ENCODE measurements around the gene EMID1.

EMID1 gene

DNA sequence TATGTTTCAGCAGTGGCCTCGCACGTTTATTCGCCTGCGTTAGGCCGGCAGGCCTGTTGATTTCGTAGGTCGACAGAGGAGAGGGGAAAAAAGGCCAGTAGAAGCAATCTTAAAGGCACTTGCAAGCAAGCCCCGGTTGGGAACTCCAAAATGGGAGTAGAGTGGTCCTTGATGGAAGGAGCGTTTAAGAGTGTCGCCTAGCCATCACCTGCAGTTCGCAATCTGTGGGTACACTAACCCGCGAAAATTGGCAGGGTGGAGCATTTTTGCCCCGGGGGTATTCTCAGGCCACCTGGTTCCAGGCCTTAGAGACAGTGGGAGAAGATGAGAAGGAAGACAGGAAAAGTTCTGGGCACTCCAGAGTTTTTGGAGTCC is 63.5 kb downstream of the EMID1 start:
- Histone ChIP-seq H3K27ac (ENCODE audit: poor library complexity, severe bottlenecking) (peak overlapping the region; percentile 84), H3K36me3 (ENCODE audit: low read depth) (peaks cover 76% of the 10 kb centered on the region), H3K4me1 (ENCODE audit: insufficient read depth, poor library complexity, severe bottlenecking) (peaks cover 20% of the 10 kb centered on the region), H3K4me3 (ENCODE audit: severe bottlenecking) (peak overlapping the region; percentile 93), H3K9me3 (ENCODE audit: severe bottlenecking) (no peaks in the 10 kb centered on the region), H3K27me3 (ENCODE audit: insufficient read depth, poor library complexity, severe bottlenecking) (no peaks in the 10 kb centered on the region)
- TF ChIP-seq, protein P1, sequence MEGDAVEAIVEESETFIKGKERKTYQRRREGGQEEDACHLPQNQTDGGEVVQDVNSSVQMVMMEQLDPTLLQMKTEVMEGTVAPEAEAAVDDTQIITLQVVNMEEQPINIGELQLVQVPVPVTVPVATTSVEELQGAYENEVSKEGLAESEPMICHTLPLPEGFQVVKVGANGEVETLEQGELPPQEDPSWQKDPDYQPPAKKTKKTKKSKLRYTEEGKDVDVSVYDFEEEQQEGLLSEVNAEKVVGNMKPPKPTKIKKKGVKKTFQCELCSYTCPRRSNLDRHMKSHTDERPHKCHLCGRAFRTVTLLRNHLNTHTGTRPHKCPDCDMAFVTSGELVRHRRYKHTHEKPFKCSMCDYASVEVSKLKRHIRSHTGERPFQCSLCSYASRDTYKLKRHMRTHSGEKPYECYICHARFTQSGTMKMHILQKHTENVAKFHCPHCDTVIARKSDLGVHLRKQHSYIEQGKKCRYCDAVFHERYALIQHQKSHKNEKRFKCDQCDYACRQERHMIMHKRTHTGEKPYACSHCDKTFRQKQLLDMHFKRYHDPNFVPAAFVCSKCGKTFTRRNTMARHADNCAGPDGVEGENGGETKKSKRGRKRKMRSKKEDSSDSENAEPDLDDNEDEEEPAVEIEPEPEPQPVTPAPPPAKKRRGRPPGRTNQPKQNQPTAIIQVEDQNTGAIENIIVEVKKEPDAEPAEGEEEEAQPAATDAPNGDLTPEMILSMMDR (IDR thresholded peaks at IDR 0.05; ENCODE audit: poor library complexity, severe bottlenecking), result no peak
- no peak for ATAC-seq (ENCODE audit: low read depth)
- DNase-seq (ENCODE audit: low spot score), result no peak

DNA sequence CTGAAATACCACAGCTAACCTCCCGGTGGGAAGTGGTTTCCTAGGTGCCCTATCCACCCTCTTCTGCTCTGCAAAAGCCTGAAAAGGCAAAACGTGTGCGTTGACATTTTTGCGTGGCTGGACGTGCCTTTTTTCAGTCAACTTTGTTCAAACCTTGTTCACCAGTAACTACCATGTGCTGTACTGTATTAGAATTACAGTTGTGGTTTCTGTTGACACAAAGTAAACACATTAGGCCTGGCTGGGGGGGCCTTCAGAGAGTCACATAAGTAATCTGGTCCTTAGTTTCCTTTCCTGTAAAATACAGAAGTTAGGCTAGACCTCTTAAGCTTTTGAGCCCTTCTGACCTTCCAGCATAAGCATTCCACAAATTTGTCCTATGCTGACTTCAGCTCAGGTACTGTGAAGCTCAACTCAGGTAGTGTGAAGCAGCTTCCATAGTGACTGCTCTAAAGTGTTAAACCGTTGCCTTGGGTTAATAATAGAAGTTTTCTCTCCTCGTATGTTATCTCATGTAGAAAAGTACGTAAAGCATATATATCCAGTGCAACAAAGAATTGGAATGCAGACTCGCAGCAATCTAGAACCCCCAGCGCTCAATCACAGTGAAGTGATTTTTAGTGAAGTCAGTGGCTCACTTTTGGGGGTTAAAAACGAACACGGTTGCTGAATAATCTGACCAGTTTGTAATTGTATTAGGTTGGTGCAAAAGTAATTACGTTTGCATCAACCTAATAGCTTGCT is 64.2 kb downstream of the EMID1 start:
- peak overlapping the region; percentile 93 for H3K4me3 ChIP-seq (ENCODE audit: severe bottlenecking)
- peak overlapping the region; percentile 84 for H3K27ac ChIP-seq (ENCODE audit: poor library complexity, severe bottlenecking)
- TF ChIP-seq, protein P1 (IDR thresholded peaks at IDR 0.05; ENCODE audit: poor library complexity, severe bottlenecking), result no peak
- no peaks in the 10 kb centered on the region for H3K9me3 ChIP-seq (ENCODE audit: severe bottlenecking)
- H3K27me3 ChIP-seq (ENCODE audit: insufficient read depth, poor library complexity, severe bottlenecking), result no peaks in the 10 kb centered on the region
- H3K36me3 ChIP-seq (ENCODE audit: low read depth), result peaks cover 76% of the 10 kb centered on the region
- ATAC-seq (ENCODE audit: low read depth) (no peak), DNase-seq (ENCODE audit: low spot score) (no peak)
- H3K4me1 ChIP-seq (ENCODE audit: insufficient read depth, poor library complexity, severe bottlenecking), result peaks cover 20% of the 10 kb centered on the region

DNA sequence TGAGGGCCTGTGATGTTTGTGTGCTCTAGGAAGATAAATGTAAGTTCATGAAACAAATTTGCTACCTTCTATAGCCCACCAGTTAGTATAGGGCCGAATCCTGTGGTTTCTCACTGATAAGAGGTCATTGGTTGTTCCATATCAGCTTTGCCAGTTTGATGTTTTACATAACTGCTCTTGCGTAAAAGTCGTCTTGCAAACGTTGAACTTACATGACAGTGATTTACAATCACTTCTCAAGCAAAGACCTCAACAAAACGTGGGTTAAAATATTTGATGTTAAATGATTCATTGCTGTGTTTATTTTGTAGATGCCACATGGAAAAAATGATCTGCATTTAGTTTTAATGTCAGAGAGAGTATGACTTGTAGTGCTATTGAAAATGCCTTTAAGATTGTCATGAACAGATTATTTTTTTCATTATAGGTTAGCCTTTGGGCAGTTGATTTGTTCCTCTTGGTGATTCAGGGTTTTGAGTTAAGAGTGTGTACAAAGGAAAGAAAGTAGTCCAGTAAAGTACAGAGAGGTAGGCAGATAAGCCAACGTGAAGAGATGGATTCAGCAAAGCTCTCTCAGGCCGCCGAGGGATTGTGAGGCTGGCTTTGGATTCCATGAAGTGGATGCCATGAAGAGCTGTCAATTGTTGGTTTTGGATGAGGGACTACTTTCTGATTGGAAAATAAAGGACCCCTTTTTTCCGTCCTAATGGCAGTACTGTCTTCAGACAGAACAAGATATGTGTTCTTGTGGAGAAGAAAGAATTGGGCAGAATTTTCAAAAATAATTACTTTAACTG is 65.0 kb downstream of the EMID1 start:
- Histone ChIP-seq H3K4me1 (ENCODE audit: insufficient read depth, poor library complexity, severe bottlenecking) (peaks cover 20% of the 10 kb centered on the region), H3K4me3 (ENCODE audit: severe bottlenecking) (peak overlapping the region; percentile 93), H3K27me3 (ENCODE audit: insufficient read depth, poor library complexity, severe bottlenecking) (no peaks in the 10 kb centered on the region), H3K27ac (ENCODE audit: poor library complexity, severe bottlenecking) (peak overlapping the region; percentile 84), H3K9me3 (ENCODE audit: severe bottlenecking) (no peaks in the 10 kb centered on the region), H3K36me3 (ENCODE audit: low read depth) (peaks cover 76% of the 10 kb centered on the region)
- TF ChIP-seq, protein P1 (IDR thresholded peaks at IDR 0.05; ENCODE audit: poor library complexity, severe bottlenecking), result no peak
- ATAC-seq (ENCODE audit: low read depth) (no peak), DNase-seq (ENCODE audit: low spot score) (no peak)

DNA sequence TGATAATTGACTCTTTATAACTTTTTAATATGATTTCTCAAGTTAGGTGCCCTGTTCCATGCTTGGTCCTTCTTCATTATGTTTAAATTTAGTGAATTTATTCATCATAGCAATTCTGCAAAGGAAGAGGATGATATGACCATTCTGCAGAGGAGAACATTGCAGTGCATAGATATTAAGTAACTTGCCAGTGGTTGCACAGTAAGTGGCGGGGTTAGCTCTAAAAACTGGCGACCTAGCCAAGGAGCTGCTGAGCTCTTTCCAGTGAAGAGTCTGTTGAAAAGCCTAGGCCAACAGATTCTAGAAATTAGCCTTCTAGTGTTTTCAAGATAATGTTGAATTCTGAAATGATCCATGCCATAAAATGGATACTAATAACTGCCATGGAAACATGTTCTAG is 66.9 kb downstream of the EMID1 start:
- H3K4me1 ChIP-seq (ENCODE audit: insufficient read depth, poor library complexity, severe bottlenecking), result peaks cover 17% of the 10 kb centered on the region
- DNase-seq (ENCODE audit: low spot score) (no peak), ATAC-seq (ENCODE audit: low read depth) (no peak)
- H3K4me3 ChIP-seq (ENCODE audit: severe bottlenecking), result no peak overlapping the region
- H3K27me3 ChIP-seq (ENCODE audit: insufficient read depth, poor library complexity, severe bottlenecking), result no peaks in the 10 kb centered on the region
- TF ChIP-seq, protein P1 (IDR thresholded peaks at IDR 0.05; ENCODE audit: poor library complexity, severe bottlenecking), result no peak
- H3K27ac ChIP-seq (ENCODE audit: poor library complexity, severe bottlenecking), result no peak overlapping the region
- no peaks in the 10 kb centered on the region for H3K9me3 ChIP-seq (ENCODE audit: severe bottlenecking)
- H3K36me3 ChIP-seq (ENCODE audit: low read depth), result peaks cover 88% of the 10 kb centered on the region

All from RWPE2 (cell line).